H9 (cell line): ENCODE measurements around the gene WNT2. TPM values are rescaled to one million over a fixed set of nuclear protein-coding genes. Genes with fewer than 3 reads are reported as not detected.

Experiments used
- DNase-seq: peaks from one replicate; pipeline ENCODE4 v3.0.0-alpha.2; 2017
- H2AFZ ChIP-seq: one replicate; pipeline ENCODE4 v1.6.1; 2013; ENCODE audit warnings: mild to moderate bottlenecking, low read length, control low read depth, moderate library complexity
- H2AK5ac ChIP-seq: 2 replicates; pipeline ENCODE4 v1.6.1; 2013; ENCODE audit warnings: low read length, control low read depth, mixed read lengths; ENCODE audit not compliant: insufficient read length
- H2BK120ac ChIP-seq: one replicate; pipeline ENCODE4 v1.6.1; 2013; ENCODE audit warnings: low read depth, mild to moderate bottlenecking, low read length, control low read depth, inconsistent platforms; ENCODE audit not compliant: poor library complexity, severe bottlenecking
- H2BK12ac ChIP-seq: 2 replicates; pipeline ENCODE4 v1.6.1; 2013; ENCODE audit warnings: low read length, control low read depth, mixed read lengths, low read depth; ENCODE audit not compliant: insufficient read length
- H2BK15ac ChIP-seq: 2 replicates; pipeline ENCODE4 v1.6.1; 2013; ENCODE audit warnings: low read depth, low read length, control low read depth
- H2BK20ac ChIP-seq: one replicate; pipeline ENCODE4 v1.6.1; 2013; ENCODE audit warnings: low read depth, mild to moderate bottlenecking, low read length, control low read depth, inconsistent platforms; ENCODE audit not compliant: poor library complexity, severe bottlenecking
- H2BK5ac ChIP-seq: 2 replicates; pipeline ENCODE4 v1.6.1; 2013; ENCODE audit warnings: low read length, control low read depth, mixed read lengths; ENCODE audit not compliant: insufficient read length
- H3K14ac ChIP-seq: 2 replicates; pipeline ENCODE4 v1.6.1; 2013; ENCODE audit warnings: low read length, control low read depth; ENCODE audit not compliant: insufficient read depth
- H3K18ac ChIP-seq: 2 replicates; pipeline ENCODE4 v1.6.1; 2013; ENCODE audit warnings: low read depth, mild to moderate bottlenecking, mixed read lengths, low read length, control low read depth; ENCODE audit not compliant: insufficient read length
- H3K23ac ChIP-seq: 2 replicates; pipeline ENCODE4 v1.6.1; 2013; ENCODE audit warnings: low read length, control low read depth, mixed read lengths, low read depth; ENCODE audit not compliant: insufficient read length
- H3K23me2 ChIP-seq: 2 replicates; pipeline ENCODE4 v1.6.1; 2013; ENCODE audit warnings: low read depth, mild to moderate bottlenecking, mixed read lengths, low read length, control low read depth; ENCODE audit not compliant: insufficient read length, poor library complexity, severe bottlenecking
- H3K27ac ChIP-seq: 2 replicates; pipeline ENCODE4 v1.5.1; 2013; ENCODE audit warnings: low read length, control low read depth, mixed read lengths, low read depth; ENCODE audit not compliant: insufficient read length
- H3K27me3 ChIP-seq: 2 replicates; pipeline ENCODE4 v1.6.1; 2013; ENCODE audit warnings: low read length, control low read depth, inconsistent platforms; ENCODE audit not compliant: insufficient read depth
- H3K4ac ChIP-seq: 2 replicates; pipeline ENCODE4 v1.6.1; 2013; ENCODE audit warnings: low read depth, mild to moderate bottlenecking, control low read depth, inconsistent platforms, low read length, moderate library complexity
- H3K4me1 ChIP-seq: 2 replicates; pipeline ENCODE4 v1.6.1; 2013; ENCODE audit warnings: low read length, control low read depth, inconsistent platforms; ENCODE audit not compliant: insufficient read depth
- H3K4me2 ChIP-seq: 2 replicates; pipeline ENCODE4 v1.6.1; 2013; ENCODE audit warnings: low read length, control low read depth, mixed read lengths; ENCODE audit not compliant: insufficient read length, insufficient read depth
- H3K56ac ChIP-seq: 2 replicates; pipeline ENCODE4 v1.6.1; 2013; ENCODE audit warnings: low read depth, mild to moderate bottlenecking, mixed read lengths, low read length, control low read depth; ENCODE audit not compliant: insufficient read length
- H3K79me1 ChIP-seq: 2 replicates; pipeline ENCODE4 v1.6.1; 2013; ENCODE audit warnings: low read depth, mild to moderate bottlenecking, moderate library complexity, low read length, control low read depth, inconsistent platforms; ENCODE audit not compliant: insufficient read depth, poor library complexity, severe bottlenecking
- H3K79me2 ChIP-seq: 2 replicates; pipeline ENCODE4 v1.6.1; 2013; ENCODE audit warnings: low read length, control low read depth, inconsistent platforms; ENCODE audit not compliant: insufficient read depth
- H3K9ac ChIP-seq: 2 replicates; pipeline ENCODE4 v1.6.1; 2013; ENCODE audit warnings: low read length, control low read depth, mixed read lengths; ENCODE audit not compliant: insufficient read length; ENCODE audit errors: extremely low read depth
- H3K9me3 ChIP-seq: one replicate; pipeline ENCODE4 v1.6.1; 2013; ENCODE audit warnings: low read depth, low read length, inconsistent platforms; ENCODE audit not compliant: control insufficient read depth
- H3T11ph ChIP-seq: one replicate; pipeline ENCODE4 v1.6.1; 2013; ENCODE audit warnings: mild to moderate bottlenecking, low read length, control low read depth, inconsistent platforms
- H4K20me1 ChIP-seq: one replicate; pipeline ENCODE4 v1.6.1; 2013; ENCODE audit not compliant: control insufficient read depth, insufficient read length, insufficient read depth
- H4K5ac ChIP-seq: 2 replicates; pipeline ENCODE4 v1.6.1; 2013; ENCODE audit warnings: low read depth, mild to moderate bottlenecking, mixed read lengths, low read length, control low read depth; ENCODE audit not compliant: insufficient read length
- H4K8ac ChIP-seq: replicated peaks from 2 replicates; pipeline ENCODE4 v1.6.1; 2013; ENCODE audit warnings: low read length, control low read depth, mixed read lengths, low read depth; ENCODE audit not compliant: insufficient read length
- H4K91ac ChIP-seq: 2 replicates; pipeline ENCODE4 v1.6.1; 2013; ENCODE audit warnings: low read depth, mild to moderate bottlenecking, moderate library complexity, mixed read lengths, low read length, control low read depth; ENCODE audit not compliant: insufficient read length
- H3K27ac Mint-ChIP-seq, 3 experiments: 2 replicates in 2 of 3; 3 replicates in 1 of 3; pipeline ENCODE4 v1.8.0; 2020 to 2021; ENCODE audit warnings: mixed read lengths in 3 of 3, mild to moderate bottlenecking in 1 of 3, moderate library complexity in 1 of 3
- H3K27me3 Mint-ChIP-seq: 2 replicates; pipeline ENCODE4 v1.8.0; 2021; ENCODE audit warnings: low read depth, mild to moderate bottlenecking, moderate library complexity, mixed read lengths
- H3K36me3 Mint-ChIP-seq, 3 experiments: 2 replicates in 2 of 3; 3 replicates in 1 of 3; pipeline ENCODE4 v1.8.0; 2020 to 2021; ENCODE audit warnings: low read depth in 3 of 3, mixed read lengths in 3 of 3; ENCODE audit not compliant: insufficient read depth in 1 of 3
- H3K4me1 Mint-ChIP-seq, 2 experiments: 2 replicates each; pipeline ENCODE4 v1.8.0; 2020; ENCODE audit warnings: mixed read lengths in 2 of 2
- H3K4me3 Mint-ChIP-seq, 2 experiments: 2 replicates in 1 of 2; 3 replicates in 1 of 2; pipeline ENCODE4 v1.8.0; 2020 to 2021; ENCODE audit warnings: mild to moderate bottlenecking in 2 of 2, mixed read lengths in 2 of 2, moderate library complexity in 1 of 2
- H3K9me3 Mint-ChIP-seq, 2 experiments: 2 replicates in 1 of 2; 3 replicates in 1 of 2; pipeline ENCODE4 v1.8.0; 2020; ENCODE audit warnings: mild to moderate bottlenecking in 2 of 2, mixed read lengths in 2 of 2, moderate library complexity in 1 of 2
- CTCF ChIP-seq: fragments of 200-600 bp; sonication (generic); conservative IDR thresholded peaks from 3 replicates; pipeline ENCODE4 v1.8.0; 2021; ENCODE audit warnings: antibody characterized with exemption, mild to moderate bottlenecking
- WGBS: extraction: QIAGEN DNeasy Blood & Tissue Kit; methylation state at CpG from one replicate; pipeline ENCODE4 v1.1.7; 2013; ENCODE audit warnings: missing lambda C conversion rate, low lambda C conversion rate, mixed read lengths; ENCODE audit not compliant: insufficient read length; ENCODE audit errors: extremely low coverage; 5-methylcytosine and 5-hydroxymethylcytosine counted together
- total RNA-seq: library from RNA; stranded (reverse); gene quantifications from 2 replicates; pipeline ENCODE4 v1.2.1, GENCODE V29; 2021

WNT2 gene
- total RNA-seq, 1 experiment from 2014 or later = not detected

DNA sequence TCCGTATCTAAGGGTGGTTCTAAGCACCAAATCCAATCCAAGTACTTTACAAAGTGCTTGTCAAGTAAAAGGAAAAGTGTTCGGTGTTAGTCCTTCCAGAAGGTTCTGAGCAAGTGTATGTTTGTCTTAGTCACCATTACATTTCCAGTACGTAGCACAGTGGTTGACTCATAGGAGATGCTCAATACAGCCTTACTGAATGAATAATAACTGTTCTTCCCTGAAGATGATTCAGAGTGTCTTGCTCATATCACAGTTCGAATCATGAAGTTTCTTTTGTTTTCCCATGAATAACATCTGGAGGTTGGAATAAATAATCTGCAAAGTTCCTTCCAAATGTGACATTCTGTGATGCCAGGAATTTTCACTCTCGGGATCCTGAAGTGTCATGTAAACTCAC is 53.4 kb downstream of the WNT2 start:
- H3K27ac ChIP-seq = no peak overlapping the region

More for the DNA sequence above, 53.4 kb downstream of the WNT2 start:
- Histone ChIP-seq H2BK120ac (no peak overlapping the region), H4K8ac (no peak overlapping the region), H4K5ac (no peak overlapping the region), H3K4me2 (no peak overlapping the region), H3K4me1 (no peaks in the 10 kb centered on the region), H3K27me3 (no peaks in the 10 kb centered on the region), H2BK15ac (no peak overlapping the region), H3K9me3 (no peaks in the 10 kb centered on the region), H2BK20ac (no peak overlapping the region), H2AK5ac (no peak overlapping the region), H3K56ac (no peak overlapping the region), H2BK12ac (no peak overlapping the region), H3K23me2 (no peaks in the 10 kb centered on the region), H3K18ac (no peak overlapping the region), H3K79me1 (no peaks in the 10 kb centered on the region), H4K20me1 (no peaks in the 10 kb centered on the region), H3K4ac (no peak overlapping the region), H3K9ac (no peak overlapping the region), H3T11ph (no peak overlapping the region), H3K14ac (no peak overlapping the region), H2BK5ac (no peak overlapping the region), H3K23ac (no peak overlapping the region), H3K79me2 (no peaks in the 10 kb centered on the region), H4K91ac (no peak overlapping the region), H2AFZ (no peak overlapping the region)
- WGBS = no CpG with 5 or more reads among the region's 5 CpGs
- Mint-ChIP-seq H3K27me3 (no peaks in the 10 kb centered on the region; the same call in 1 of the 2 replicates), H3K36me3 (no peaks in the 10 kb centered on the region), H3K9me3 (no peaks in the 10 kb centered on the region; a peak in 1 of 5 replicates), H3K27ac (no peak overlapping the region), H3K4me1 (0 out of 4 replicates have a peak, but pooled peaks cover 0 to 5% of the 10 kb centered on the region in 2 experiments), H3K4me3 (no peak overlapping the region)
- TF ChIP-seq CTCF = no peak
- no peak for DNase-seq
